Effector memory CD4-positive, alpha-beta T cell (primary cell): ENCODE data around the gene KLRB1.
A peak's percentile ranks its signal among the peaks of the same experiment; 100 is the strongest.

Experiments used
- DNase-seq, 3 donors: peaks; one replicate each; pipeline ENCODE4 v3.0.0-alpha.2; 2020
- H3K27ac ChIP-seq: 2 replicates; pipeline ENCODE4 v1.7.0; 2013; ENCODE audit warnings: mild to moderate bottlenecking, low read length, moderate library complexity; ENCODE audit not compliant: insufficient read depth, poor library complexity, severe bottlenecking
- H3K27me3 ChIP-seq: replicated peaks from 2 replicates; pipeline ENCODE4 v1.7.0; 2013; ENCODE audit warnings: mild to moderate bottlenecking, low read length; ENCODE audit not compliant: insufficient read depth, control insufficient read depth, poor library complexity, severe bottlenecking
- H3K36me3 ChIP-seq: 2 replicates; pipeline ENCODE4 v1.7.0; 2013; ENCODE audit warnings: mild to moderate bottlenecking, low read length, moderate library complexity; ENCODE audit not compliant: control insufficient read depth, insufficient read depth
- H3K4me1 ChIP-seq: 2 replicates; pipeline ENCODE4 v1.7.0; 2013; ENCODE audit warnings: low read length, mild to moderate bottlenecking; ENCODE audit not compliant: control insufficient read depth, insufficient read depth, poor library complexity, severe bottlenecking
- H3K4me3 ChIP-seq: 2 replicates; pipeline ENCODE4 v1.7.0; 2013; ENCODE audit warnings: low read length, low read depth, mild to moderate bottlenecking; ENCODE audit not compliant: insufficient read depth, poor library complexity, severe bottlenecking
- H3K9me3 ChIP-seq: 2 replicates; pipeline ENCODE4 v1.7.0; 2013; ENCODE audit warnings: mild to moderate bottlenecking, low read length, moderate library complexity; ENCODE audit not compliant: control insufficient read depth

Gene KLRB1

DNA sequence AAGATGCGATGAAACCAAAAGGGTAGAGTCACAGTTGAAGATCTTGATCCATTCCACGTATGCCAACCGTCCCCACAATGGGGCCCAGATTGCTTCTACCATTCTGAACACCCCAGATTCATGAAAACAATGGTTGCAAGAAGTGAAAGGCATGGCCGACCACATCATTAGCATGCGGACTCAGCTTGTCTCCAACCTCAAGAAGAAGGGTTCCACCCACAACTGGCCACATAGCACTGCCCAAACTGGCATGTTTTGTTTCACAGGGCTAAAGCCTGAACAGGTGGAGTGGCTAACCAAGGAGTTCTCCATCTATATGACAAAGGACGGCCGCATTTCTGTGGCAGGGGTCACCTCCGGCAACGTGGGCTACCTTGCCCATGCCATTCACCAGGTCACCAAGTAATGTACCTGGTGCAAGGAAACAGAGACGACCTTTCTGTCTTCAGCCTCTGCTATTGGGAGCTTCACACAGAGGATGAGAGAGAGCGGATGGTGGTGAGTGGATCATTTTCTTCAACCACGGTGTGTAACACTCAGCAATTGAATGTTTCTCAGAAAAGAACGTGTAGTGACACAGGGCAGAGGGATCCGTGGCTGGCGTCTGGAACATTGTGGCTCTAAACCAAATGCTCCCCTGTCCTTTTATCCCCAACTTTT is 35.0 kb upstream of the KLRB1 start:
- Histone ChIP-seq H3K4me3 (no peak overlapping the region), H3K4me1 (peaks cover 22% of the 10 kb centered on the region), H3K27ac (no peak overlapping the region), H3K27me3 (no peaks in the 10 kb centered on the region), H3K9me3 (no peaks in the 10 kb centered on the region), H3K36me3 (no peaks in the 10 kb centered on the region)
- no peak for DNase-seq

DNA sequence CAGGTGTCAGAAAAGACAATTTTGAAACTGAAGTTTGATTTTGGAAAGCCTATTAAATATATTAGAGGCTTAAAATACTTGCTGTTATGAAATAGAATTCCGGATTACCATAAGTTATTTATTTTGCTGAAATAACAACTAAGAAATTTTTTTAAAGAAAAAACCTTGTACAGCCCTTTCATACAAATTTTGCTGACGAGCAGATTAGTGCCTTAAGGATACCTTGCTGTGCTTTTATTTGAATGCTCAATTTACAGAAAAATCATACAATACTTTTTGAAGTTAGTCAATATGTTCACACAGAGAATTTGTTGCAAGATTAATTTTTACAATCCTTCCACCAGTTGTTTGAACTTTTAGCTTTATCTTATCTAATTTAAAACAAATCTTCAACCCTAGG is 32.3 kb upstream of the KLRB1 start:
- H3K4me1 ChIP-seq: peaks cover 27% of the 10 kb centered on the region
- DNase-seq: no peak
- H3K9me3 ChIP-seq: no peaks in the 10 kb centered on the region

GRCh38 chr12:9636851-9637206 is 29.1 kb upstream of the KLRB1 start:
- H3K27me3 ChIP-seq: no peaks in the 10 kb centered on the region
- H3K4me1 ChIP-seq: peaks cover 34% of the 10 kb centered on the region
- H3K9me3 ChIP-seq: no peaks in the 10 kb centered on the region
- DNase-seq: no peak
- no peaks in the 10 kb centered on the region for H3K36me3 ChIP-seq
- no peak overlapping the region for H3K4me3 ChIP-seq
- no peak overlapping the region for H3K27ac ChIP-seq

More for the DNA sequence above, 32.3 kb upstream of the KLRB1 start:
- Histone ChIP-seq H3K36me3 (no peaks in the 10 kb centered on the region), H3K4me3 (no peak overlapping the region), H3K27me3 (no peaks in the 10 kb centered on the region), H3K27ac (no peak overlapping the region)

GRCh38 chr12:9636150-9636850 is 28.6 kb upstream of the KLRB1 start:
- H3K4me1 ChIP-seq: peaks cover 34% of the 10 kb centered on the region
- H3K4me3 ChIP-seq: no peak overlapping the region
- H3K36me3 ChIP-seq: no peaks in the 10 kb centered on the region
- DNase-seq: no peak
- no peak overlapping the region for H3K27ac ChIP-seq
- no peaks in the 10 kb centered on the region for H3K27me3 ChIP-seq
- H3K9me3 ChIP-seq: no peaks in the 10 kb centered on the region

- H3K27ac ChIP-seq: no peak overlapping the region
Measured at GRCh38 chr12:9634969-9635754, 27.4 kb upstream of the KLRB1 start.

DNA sequence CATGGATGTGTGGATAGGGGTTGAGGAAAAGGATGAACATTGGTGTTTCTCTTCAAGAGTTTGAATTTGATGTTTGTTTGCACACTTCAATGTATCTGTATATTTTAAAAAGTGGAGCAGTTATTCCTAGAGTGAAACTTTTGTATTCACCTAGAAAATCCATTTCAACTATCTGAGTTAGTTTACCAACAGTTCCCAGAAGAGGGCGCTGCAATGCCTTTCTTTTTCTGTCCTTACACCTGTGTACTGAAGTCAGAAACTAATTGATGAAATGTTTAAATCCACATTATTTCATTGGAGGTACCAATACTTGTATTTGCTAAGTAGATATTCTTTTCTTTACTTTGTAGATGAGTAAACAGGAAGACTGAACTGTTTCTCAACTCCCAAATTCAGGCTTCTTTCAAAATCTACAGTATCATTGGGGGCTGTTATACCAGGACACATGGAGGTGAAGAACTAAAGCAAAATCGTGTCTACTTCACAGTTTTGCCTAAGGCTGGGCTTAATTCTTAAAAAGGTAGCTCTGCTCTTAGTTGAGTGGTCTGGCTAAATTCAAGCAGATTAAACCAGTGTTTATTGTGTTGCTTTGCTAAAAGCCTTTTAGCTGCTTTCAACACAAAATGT is 26.6 kb upstream of the KLRB1 start:
- DNase-seq: peak; percentile 41 to 65 (median 57)
- Histone ChIP-seq H3K4me3 (no peak overlapping the region), H3K9me3 (no peaks in the 10 kb centered on the region), H3K27me3 (no peaks in the 10 kb centered on the region), H3K27ac (no peak overlapping the region), H3K4me1 (peaks cover 33% of the 10 kb centered on the region), H3K36me3 (no peaks in the 10 kb centered on the region)

More at GRCh38 chr12:9634969-9635754, 27.4 kb upstream of the KLRB1 start:
- H3K27me3 ChIP-seq: no peaks in the 10 kb centered on the region
- no peak overlapping the region for H3K4me3 ChIP-seq
- peaks cover 34% of the 10 kb centered on the region for H3K4me1 ChIP-seq
- no peaks in the 10 kb centered on the region for H3K36me3 ChIP-seq
- DNase-seq: no peak
- no peaks in the 10 kb centered on the region for H3K9me3 ChIP-seq

DNA sequence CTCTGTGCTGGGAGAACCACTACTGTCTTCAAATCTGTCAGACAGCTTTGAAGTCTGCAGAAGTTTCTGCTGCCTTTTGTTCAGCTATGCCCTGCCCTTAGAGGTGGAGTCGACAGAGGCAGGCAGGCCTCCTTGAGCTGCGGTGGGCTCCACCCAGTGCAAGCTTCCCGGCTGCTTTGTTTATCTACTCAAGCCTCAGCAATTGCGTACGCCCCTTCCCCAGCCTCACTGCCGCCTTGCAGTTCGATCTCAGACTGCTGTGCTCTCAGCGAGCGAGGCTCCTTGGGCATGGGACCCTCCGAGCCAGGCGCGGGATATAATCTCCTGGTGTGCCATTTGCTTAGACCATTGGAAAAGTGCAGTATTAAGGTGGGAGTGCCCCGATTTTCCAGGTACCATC is 25.1 kb upstream of the KLRB1 start:
- Histone ChIP-seq H3K27ac (no peak overlapping the region), H3K4me1 (peaks cover 22% of the 10 kb centered on the region), H3K4me3 (no peak overlapping the region), H3K9me3 (no peaks in the 10 kb centered on the region), H3K36me3 (no peaks in the 10 kb centered on the region), H3K27me3 (no peaks in the 10 kb centered on the region)
- DNase-seq: no peak

GRCh38 chr12:9626821-9627220 is 19.1 kb upstream of the KLRB1 start:
- no peaks in the 10 kb centered on the region for H3K9me3 ChIP-seq
- no peaks in the 10 kb centered on the region for H3K27me3 ChIP-seq
- no peak for DNase-seq
- no peaks in the 10 kb centered on the region for H3K36me3 ChIP-seq
- no peak overlapping the region for H3K4me3 ChIP-seq
- H3K4me1 ChIP-seq: no peaks in the 10 kb centered on the region
- no peak overlapping the region for H3K27ac ChIP-seq

- Histone ChIP-seq H3K27me3 (no peaks in the 10 kb centered on the region), H3K4me3 (no peak overlapping the region), H3K27ac (no peak overlapping the region), H3K9me3 (no peaks in the 10 kb centered on the region), H3K36me3 (no peaks in the 10 kb centered on the region), H3K4me1 (no peaks in the 10 kb centered on the region)
- no peak for DNase-seq
Measured at GRCh38 chr12:9626291-9626690, 18.6 kb upstream of the KLRB1 start.
